Peyer's patch (tissue), 4 donors: ENCODE results near the gene ELAC1.

ENCODE experiments used
- POLR2A ChIP-seq, 2 donors: fragments of 450-650 bp; IDR thresholded peaks; one replicate each; pipeline ENCODE4 v1.5.1; 2017; ENCODE audit warnings: antibody characterized with exemption in 2 of 2, mild to moderate bottlenecking in 2 of 2, moderate library complexity in 2 of 2
- TF ChIP-seq, protein P1 (sequence below), 6 experiments: fragments of 450-650 bp in 4 of 6; fragments of 200-600 bp in 2 of 6; sonication (generic) in 1 of 6; IDR thresholded peaks; one replicate each; pipeline ENCODE4 v1.5.1; 2017 to 2019; ENCODE audit warnings: antibody characterized with exemption in 6 of 6, mild to moderate bottlenecking in 3 of 6, moderate library complexity in 1 of 6

GRCh38 chr18:50935493-50936191, 32.2 kb upstream of the ELAC1 start:
- TF ChIP-seq, protein P1, sequence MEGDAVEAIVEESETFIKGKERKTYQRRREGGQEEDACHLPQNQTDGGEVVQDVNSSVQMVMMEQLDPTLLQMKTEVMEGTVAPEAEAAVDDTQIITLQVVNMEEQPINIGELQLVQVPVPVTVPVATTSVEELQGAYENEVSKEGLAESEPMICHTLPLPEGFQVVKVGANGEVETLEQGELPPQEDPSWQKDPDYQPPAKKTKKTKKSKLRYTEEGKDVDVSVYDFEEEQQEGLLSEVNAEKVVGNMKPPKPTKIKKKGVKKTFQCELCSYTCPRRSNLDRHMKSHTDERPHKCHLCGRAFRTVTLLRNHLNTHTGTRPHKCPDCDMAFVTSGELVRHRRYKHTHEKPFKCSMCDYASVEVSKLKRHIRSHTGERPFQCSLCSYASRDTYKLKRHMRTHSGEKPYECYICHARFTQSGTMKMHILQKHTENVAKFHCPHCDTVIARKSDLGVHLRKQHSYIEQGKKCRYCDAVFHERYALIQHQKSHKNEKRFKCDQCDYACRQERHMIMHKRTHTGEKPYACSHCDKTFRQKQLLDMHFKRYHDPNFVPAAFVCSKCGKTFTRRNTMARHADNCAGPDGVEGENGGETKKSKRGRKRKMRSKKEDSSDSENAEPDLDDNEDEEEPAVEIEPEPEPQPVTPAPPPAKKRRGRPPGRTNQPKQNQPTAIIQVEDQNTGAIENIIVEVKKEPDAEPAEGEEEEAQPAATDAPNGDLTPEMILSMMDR (IDR thresholded peaks at IDR 0.05): no peak
- no peak for TF ChIP-seq POLR2A (IDR thresholded peaks at IDR 0.05)
